ENCODE results near the gene CAMSAP1.

Gene CAMSAP1

DNA sequence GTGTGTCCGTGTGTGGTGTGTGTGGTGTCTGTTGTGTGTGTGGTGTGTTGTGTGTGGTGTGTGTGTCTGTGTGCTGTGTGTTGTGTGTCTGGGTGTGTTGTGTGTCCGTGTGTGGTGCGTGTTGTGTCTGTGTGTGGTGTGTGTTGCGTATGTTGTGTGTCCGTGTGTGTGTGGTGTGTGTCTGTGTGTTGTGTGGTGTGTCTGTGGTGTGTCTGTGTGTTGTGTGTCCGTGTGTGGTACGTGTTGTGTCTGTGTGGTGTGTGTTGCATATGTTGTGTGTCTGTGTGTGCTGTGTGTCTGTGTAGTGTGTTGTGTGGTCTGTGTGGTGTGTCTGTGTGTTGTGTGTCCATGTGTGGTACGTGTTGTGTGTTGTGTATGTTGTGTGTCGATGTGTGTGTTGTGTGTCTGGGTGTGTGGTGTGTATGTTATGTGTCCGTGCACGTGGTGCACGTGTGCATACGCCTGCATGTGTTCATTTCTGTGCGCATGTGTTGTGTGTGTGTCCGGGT, 133.1 kb downstream of the CAMSAP1 start:
- no peak for DNase-seq (ENCODE audit: low spot score)

DNA sequence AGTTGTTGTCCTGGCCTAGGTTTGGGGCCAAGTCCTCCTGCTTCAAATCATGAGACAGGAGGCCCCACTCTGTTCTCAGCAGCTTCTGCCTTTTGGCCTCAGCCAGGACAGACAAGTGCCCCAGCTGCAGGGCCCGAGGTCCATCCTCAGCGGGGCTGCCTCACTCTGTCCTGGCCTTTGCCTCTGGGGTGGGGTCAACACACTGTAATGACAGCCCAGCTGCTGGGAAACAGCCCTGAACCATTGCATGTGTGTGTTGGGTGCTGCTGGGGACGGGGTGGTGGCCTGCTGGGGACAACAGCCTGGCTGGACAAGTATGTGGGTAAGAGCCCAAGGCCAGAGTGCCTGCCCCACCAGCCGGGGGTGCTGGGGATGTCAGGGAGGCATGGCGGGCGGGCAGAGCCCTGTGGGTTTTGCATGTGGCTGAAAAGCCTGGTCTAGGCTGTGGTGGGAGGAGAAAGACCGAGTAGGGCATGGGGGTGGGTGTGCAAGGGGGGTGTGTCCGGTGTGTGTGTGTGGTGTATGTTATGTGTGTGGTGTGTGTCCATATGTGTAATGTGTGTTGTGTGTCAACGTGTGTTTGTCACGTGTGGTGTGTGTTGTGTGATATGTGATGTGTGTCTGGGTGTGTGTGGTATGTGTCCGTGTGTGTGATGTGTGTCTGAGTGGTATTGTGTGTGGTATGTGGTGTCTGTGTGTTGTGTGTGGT, 133.7 kb downstream of the CAMSAP1 start:
- DNase-seq (ENCODE audit: low spot score) = no peak

GRCh38 chr9:135772702-135773493, 134.4 kb downstream of the CAMSAP1 start:
- DNase-seq (ENCODE audit: low spot score) = no peak

- peak; percentile 16 for DNase-seq (ENCODE audit: low spot score)
Measured at GRCh38 chr9:135772056-135772646, 135.2 kb downstream of the CAMSAP1 start.

DNA sequence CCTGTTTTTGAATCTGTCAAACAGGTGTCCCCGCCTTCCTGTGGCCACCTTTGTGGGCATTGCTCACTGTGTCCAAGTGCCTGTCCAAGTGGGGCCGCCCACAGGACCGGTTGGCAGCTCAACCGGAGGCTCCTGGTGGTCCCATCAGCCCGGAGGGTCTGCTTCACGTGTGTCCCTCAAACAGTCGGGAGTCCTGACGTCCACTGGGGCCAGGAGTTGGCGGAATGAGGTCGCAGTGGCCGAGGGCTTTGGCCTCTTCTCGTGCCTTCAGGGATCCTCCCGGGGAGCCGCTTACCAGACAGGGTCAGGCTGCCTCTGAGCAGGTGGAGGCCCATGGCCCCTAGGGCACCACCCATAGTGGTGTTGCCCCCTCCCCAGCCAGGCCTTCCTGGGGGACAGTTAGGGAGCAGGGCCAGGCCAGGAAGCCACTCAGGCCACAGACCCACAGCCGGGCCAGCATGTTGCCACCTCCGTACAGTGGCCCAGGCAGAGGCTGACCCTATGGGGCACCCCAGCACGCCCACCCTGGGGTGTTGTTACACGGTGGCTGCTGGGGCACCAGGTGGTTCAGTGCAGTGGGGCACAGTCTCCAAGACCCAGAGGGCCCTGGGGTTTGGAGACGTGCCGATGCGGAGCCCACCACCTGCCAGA, 135.8 kb downstream of the CAMSAP1 start:
- DNase-seq (ENCODE audit: low spot score) = no peak

- no peak for DNase-seq (ENCODE audit: low spot score)
Measured at GRCh38 chr9:135770771-135771170, 136.6 kb downstream of the CAMSAP1 start.

DNA sequence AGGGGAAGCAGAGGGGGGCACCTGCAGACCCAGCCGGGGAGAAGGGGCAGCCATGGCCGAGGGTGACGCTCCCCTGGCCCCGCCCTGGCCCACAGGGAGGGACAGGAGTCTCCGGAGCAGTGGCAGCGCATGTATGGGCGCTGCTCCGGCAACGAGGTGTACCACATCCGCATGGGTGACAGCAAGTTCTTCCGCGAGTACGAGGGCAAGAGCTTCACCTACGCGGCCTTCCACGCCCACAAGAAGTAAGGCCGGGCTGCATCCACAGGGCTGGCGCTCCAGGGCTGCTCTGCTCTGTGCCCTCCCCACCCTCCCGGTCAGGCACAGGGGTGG, 137.2 kb downstream of the CAMSAP1 start:
- DNase-seq (ENCODE audit: low spot score) = no peak

DNA sequence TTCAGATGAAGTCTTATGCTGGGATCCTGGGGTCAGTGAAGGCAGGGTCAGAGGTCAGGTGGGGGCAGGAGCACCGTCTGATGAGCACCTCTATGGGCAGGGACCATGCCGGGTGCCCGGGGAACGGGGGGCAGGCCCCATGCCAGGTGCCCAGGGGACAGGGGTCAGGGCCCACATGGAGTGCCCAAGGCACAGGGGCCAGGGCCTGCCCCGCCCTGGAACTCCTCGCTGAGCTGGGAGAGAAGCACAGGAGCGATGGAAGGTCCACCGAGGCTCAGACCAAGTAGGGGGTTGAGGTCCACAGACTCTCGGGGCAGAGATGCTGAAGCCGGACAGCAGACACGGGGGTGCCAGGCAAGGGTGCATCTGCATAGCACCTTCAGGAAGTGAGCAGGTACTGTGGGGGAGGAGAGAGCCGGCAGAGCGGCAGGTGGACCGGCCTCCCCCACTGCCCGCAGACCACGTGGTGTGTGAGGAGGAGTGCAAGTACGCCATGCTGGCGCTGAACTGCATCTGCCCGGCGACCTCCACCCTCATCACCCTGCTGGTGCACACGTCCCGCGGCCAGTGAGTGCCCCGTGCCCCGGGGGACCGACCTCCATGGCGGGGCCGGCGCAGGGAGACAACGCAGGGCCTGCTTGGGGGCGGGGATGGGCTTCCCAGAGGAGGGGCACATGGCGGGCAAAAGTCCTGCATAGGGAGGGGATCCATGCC, 137.7 kb downstream of the CAMSAP1 start:
- no peak for DNase-seq (ENCODE audit: low spot score)

GRCh38 chr9:135768516-135769218, 138.7 kb downstream of the CAMSAP1 start:
- no peak for DNase-seq (ENCODE audit: low spot score)

DNA sequence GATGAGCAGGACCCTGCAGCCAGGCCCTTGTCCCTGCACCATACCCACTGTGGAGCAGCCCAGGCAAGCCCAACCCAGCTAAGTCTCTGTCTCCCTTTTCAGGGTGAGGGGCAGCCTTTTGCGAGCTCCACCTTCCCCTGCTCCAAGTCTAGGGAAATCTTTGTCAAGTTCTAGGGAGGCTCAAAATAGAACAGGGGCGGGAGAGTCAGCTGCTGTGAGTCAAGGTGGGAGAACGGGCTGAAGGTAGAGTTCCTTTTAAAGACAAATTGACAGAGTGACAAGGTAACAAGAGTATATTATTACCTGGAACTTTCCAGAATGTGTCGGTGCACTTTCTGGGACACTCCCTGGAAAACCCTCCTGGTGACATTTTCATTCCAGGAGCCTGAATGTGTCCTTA, 140.6 kb downstream of the CAMSAP1 start:
- DNase-seq (ENCODE audit: low spot score) = no peak

DNA sequence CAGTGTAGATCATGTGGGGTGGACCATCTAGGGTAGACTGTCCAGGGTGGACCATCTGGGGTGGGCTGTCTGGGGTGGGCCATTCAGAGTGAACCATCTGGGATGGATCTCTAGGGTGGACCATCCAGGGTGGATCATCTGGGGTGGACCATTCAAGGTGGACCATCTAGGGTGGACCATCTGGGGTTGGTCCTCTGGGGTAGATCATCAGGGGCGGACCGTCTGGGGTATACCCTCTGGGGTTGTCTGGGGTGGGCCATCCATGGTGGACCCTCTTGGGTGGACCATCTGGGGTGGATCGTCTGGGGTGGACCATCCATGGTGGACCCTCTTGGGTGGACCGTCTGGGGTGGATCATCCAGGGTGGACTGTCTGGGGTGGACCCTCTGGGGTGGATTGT, 141.1 kb downstream of the CAMSAP1 start:
- no peak for DNase-seq (ENCODE audit: low spot score)

- DNase-seq (ENCODE audit: low spot score) = no peak
Measured at GRCh38 chr9:135765416-135765815, 141.9 kb downstream of the CAMSAP1 start.

- no peak for DNase-seq (ENCODE audit: low spot score)
Measured at GRCh38 chr9:135764731-135765130, 142.6 kb downstream of the CAMSAP1 start.

DNA sequence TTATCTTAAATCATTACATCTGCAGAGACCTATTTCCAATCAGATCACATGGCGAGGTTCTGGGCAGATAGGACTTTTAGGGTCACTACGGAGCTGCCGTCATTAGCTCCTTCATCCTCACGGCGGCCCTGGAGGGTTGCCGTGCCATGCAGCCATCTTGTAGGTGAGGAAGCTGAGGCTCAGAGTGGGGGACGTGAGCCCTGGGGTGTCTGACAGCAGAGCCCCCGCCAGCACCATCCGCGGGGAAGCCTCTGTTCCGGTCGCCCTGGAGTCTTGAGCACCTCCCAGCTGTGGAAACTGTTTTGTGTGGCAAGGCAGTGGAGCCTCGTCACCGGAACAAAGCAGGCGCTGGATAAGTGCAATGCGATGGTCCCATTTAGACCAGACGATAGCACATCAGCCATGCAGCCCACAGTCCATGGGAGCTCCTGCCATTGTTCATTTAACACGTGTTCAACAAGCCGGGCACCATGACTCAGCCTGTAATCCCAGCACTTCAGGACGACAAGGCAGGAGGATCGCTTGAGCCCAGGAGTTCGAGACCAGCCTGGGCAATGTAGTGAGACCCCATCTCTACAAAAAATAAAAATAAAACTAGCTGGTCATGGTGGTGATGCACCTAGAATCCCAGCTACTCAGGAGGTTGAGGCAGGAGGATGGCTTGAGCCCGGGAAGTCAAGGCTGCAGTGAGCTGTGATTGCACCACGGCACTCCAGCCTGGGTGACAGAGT, 143.5 kb downstream of the CAMSAP1 start:
- DNase-seq (ENCODE audit: low spot score) = no peak

DNA sequence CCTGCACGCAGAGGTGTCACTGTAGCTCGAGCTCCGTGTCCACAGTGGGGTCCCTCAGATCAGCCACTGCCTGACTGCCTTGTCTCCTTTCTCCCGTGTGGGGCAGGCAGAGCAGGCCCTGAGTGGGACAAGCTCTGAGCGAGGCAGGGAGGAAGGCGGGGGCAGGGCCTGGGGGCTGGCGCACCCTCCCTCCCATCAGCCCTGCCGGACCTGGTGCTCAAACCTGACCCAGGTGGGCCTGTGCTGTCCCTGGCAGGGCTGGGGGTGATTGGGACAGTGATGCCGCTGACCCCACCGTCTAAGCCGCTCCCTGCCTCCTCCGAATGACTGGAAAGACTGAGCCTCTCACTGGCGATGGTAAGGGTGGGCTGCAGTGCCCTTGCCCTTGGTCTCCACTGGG, 144.4 kb downstream of the CAMSAP1 start:
- no peak for DNase-seq (ENCODE audit: low spot score)

DNA sequence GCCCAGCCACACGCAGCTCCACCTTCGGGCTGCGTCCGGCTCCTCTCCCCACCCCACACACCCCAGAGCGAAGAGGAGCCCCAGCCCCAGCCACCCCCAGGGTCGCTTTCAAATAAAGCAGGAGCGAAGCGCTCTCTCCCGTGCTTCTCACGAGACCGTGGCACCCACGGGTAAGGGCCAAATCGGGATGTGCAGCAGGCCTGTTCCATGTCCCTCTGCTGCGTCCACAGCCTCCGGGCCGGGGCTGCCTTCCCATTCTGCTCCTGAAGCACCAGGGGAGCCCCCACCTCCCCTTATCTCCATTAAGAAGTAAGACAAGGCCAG, 145.5 kb downstream of the CAMSAP1 start:
- no peak for DNase-seq (ENCODE audit: low spot score)

DNA sequence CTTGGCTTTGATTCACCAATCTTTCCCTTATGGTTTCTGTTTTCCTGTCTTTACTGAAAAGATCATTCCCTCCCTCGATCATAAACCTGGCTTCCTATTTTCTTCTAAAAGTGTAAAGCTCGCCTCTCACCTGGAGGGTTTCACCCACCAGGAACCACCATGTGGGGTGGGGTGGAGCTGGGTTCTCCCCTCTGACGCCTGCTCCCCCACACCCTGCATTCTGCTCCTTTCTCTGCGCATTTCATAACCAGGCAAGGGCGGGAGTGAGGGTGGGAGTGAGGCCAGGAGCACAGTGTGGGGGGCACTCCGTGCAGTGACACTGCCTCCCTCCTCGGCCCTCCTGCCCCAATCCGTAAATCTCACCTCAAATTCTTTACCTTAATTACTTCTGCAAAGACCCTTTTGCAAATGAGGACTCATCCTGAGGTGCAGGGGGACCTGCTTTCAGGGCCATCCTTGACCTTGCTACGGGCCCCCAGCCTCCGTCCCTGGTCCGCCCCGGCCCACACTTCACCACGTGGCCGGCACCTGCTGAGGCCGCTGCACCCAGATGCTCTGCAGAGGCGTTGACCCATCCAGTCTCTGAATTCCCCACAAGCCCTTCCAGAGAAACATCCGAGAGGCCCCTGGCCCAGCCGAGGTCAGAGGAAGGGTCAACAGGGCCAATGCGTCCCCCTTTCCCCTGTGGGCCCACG, 146.0 kb downstream of the CAMSAP1 start:
- DNase-seq (ENCODE audit: low spot score) = no peak

DNA sequence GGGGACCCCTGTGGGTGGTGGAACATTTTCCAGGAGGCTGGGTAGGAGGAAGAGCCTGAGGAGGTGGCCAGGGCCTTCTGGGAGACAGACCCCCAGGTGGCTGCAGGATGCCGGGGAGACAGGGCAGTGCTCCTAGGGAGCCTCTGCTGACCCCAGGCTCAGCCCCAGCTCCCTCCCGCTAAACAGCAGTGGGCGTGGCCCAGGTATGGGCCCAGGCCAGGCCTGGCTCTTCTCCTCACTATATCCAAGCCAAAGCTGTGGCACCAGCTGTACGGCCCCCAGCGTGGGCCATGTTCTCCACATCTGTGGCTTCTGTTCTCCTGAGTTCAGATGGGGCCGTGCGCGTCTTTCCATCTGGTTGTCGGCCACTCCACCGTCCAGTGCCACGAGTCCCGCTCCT, 146.9 kb downstream of the CAMSAP1 start:
- DNase-seq (ENCODE audit: low spot score) = no peak

DNA sequence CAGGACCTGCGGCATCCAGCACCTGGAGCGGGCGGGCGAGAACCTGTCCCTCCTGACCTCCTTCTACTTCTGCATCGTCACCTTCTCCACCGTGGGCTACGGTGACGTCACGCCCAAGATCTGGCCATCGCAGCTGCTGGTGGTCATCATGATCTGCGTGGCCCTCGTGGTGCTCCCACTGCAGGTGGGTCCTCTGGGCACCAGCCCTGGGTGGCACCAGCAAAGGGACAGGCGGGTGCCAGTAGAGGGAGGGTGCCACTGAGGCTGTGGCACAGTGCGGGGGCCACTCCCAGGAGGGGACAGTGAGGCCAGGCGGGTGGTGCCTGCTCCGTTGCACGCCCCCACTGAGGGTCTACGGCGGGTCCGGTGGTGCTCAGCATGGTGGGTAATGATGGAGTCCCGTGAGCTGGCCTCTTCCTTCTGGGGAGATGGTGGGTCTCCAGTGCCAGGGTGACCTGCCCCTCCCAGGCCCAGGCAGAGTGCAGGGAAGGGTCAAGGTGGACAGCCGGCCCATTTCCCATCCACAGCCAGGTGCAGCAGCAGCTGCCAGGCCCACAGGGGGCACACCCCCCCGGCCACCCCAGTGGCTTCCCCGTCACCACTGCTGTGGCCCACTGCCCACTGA, 147.6 kb downstream of the CAMSAP1 start:
- DNase-seq (ENCODE audit: low spot score) = no peak

DNA sequence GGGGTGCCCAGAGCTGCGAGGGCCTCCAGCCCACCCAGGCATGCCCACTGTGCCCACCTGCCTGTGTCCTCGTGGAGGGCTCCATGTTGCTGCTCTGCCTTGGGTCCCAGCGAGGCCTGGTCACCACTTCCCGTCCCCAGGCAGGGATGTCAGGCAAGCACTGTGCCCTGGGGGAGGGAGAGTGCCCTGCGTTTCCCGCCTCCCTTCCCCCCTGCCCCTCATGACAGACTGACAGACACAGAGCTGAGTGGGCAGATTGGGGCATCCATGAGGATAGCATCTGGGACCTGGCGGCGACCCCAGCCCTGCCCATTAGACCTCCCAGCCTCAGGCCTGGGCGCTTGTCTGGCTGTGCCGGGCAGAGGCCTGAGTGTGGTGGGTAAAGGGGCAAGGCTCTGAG, 148.5 kb downstream of the CAMSAP1 start:
- DNase-seq (ENCODE audit: low spot score) = no peak

Data from germinal center (tissue), 1 donor.